DND-41 (cell line): ENCODE measurements around the gene EDA.

Source experiments
- ATAC-seq: fragments of 200-7000 bp; cut with Tn5 transposase; 3 replicates; pipeline ENCODE4 v1.9.1; 2021; ENCODE audit warnings: low read depth; ENCODE audit not compliant: insufficient read depth
- DNase-seq: peaks from one replicate; pipeline ENCODE4 v3.0.0-alpha.2; 2020
- H2AFZ ChIP-seq: 2 replicates; pipeline ENCODE4 v1.6.0; 2012; ENCODE audit warnings: low read depth, low read length
- H3K27ac ChIP-seq: 2 replicates; pipeline ENCODE4 v1.5.1; 2012; ENCODE audit warnings: low read length, inconsistent platforms
- H3K27me3 ChIP-seq: fragments of 200-600 bp; sonication (generic); 2 replicates; pipeline ENCODE4 v1.6.0; 2012; ENCODE audit warnings: low read length, mild to moderate bottlenecking, inconsistent platforms; ENCODE audit not compliant: insufficient read depth, poor library complexity
- H3K36me3 ChIP-seq: 2 replicates; pipeline ENCODE4 v1.5.1; 2012; ENCODE audit warnings: low read length, inconsistent platforms; ENCODE audit not compliant: insufficient read depth
- H3K4me1 ChIP-seq: 2 replicates; pipeline ENCODE4 v1.5.1; 2012; ENCODE audit warnings: mild to moderate bottlenecking, low read length; ENCODE audit not compliant: insufficient read depth
- H3K4me2 ChIP-seq: 2 replicates; pipeline ENCODE4 v1.6.0; 2012; ENCODE audit warnings: mild to moderate bottlenecking, moderate library complexity, low read length, inconsistent platforms; ENCODE audit not compliant: insufficient read depth
- H3K4me3 ChIP-seq, 2 experiments: fragments of 200-600 bp in 1 of 2; shearing (Covaris generic) in 1 of 2; 2 replicates each; pipeline ENCODE4 v1.5.1; 2012 to 2016; ENCODE audit warnings: inconsistent platforms in 2 of 2, low read length in 2 of 2, mild to moderate bottlenecking in 2 of 2, low read depth in 1 of 2, moderate library complexity in 1 of 2
- H3K79me2 ChIP-seq: 2 replicates; pipeline ENCODE4 v1.6.0; 2012; ENCODE audit warnings: low read length, inconsistent platforms; ENCODE audit not compliant: insufficient read depth
- H3K9ac ChIP-seq: 2 replicates; pipeline ENCODE4 v1.6.0; 2012; ENCODE audit warnings: low read depth, mild to moderate bottlenecking, inconsistent platforms, low read length, moderate library complexity
- H3K9me3 ChIP-seq: 2 replicates; pipeline ENCODE4 v1.5.1; 2012; ENCODE audit warnings: low read length, moderate library complexity, mild to moderate bottlenecking, inconsistent platforms; ENCODE audit not compliant: insufficient read depth, severe bottlenecking
- H4K20me1 ChIP-seq: 2 replicates; pipeline ENCODE4 v1.6.0; 2012; ENCODE audit warnings: low read length; ENCODE audit not compliant: insufficient read depth
- CTCF ChIP-seq: IDR thresholded peaks from 2 replicates; pipeline ENCODE4 v1.5.1; 2012; ENCODE audit warnings: borderline replicate concordance, low read length, moderate library complexity, mild to moderate bottlenecking; ENCODE audit not compliant: poor library complexity, severe bottlenecking; ENCODE audit errors: extremely low read depth
- EZH2 ChIP-seq: IDR thresholded peaks from 3 replicates; pipeline ENCODE4 v1.6.1; 2012; ENCODE audit warnings: borderline replicate concordance, low read depth, mild to moderate bottlenecking, moderate library complexity, low read length, inconsistent platforms; ENCODE audit not compliant: severe bottlenecking

The EDA gene

GRCh38 chrX:69876221-69876620 lies 260.3 kb downstream of the EDA start:
- Histone ChIP-seq H2AFZ (no peak overlapping the region), H3K4me2 (no peak overlapping the region), H3K4me3 (no peak overlapping the region), H3K36me3 (no peaks in the 10 kb centered on the region), H4K20me1 (no peaks in the 10 kb centered on the region), H3K27ac (no peak overlapping the region), H3K9me3 (no peaks in the 10 kb centered on the region), H3K79me2 (no peaks in the 10 kb centered on the region), H3K27me3 (no peaks in the 10 kb centered on the region), H3K9ac (no peak overlapping the region), H3K4me1 (no peaks in the 10 kb centered on the region)
- ATAC-seq (no peak), DNase-seq (no peak)
- TF ChIP-seq EZH2 (no peak), CTCF (no peak)

- Histone ChIP-seq H3K79me2 (no peaks in the 10 kb centered on the region), H3K36me3 (no peaks in the 10 kb centered on the region), H4K20me1 (no peaks in the 10 kb centered on the region), H3K9me3 (no peaks in the 10 kb centered on the region), H3K27ac (no peak overlapping the region), H2AFZ (no peak overlapping the region), H3K9ac (no peak overlapping the region), H3K4me2 (no peak overlapping the region), H3K4me3 (no peak overlapping the region), H3K27me3 (no peaks in the 10 kb centered on the region), H3K4me1 (no peaks in the 10 kb centered on the region)
- DNase-seq: no peak
- TF ChIP-seq CTCF (no peak), EZH2 (no peak)
- ATAC-seq: no peak
These were observed 268.3 kb downstream of the EDA start for GRCh38 chrX:69884210-69884609.

- Histone ChIP-seq H3K36me3 (no peaks in the 10 kb centered on the region), H3K4me3 (no peak overlapping the region), H4K20me1 (no peaks in the 10 kb centered on the region), H3K27ac (no peak overlapping the region), H3K9me3 (no peaks in the 10 kb centered on the region), H3K9ac (no peak overlapping the region), H3K4me2 (no peak overlapping the region), H3K79me2 (no peaks in the 10 kb centered on the region), H2AFZ (no peak overlapping the region), H3K4me1 (no peaks in the 10 kb centered on the region), H3K27me3 (no peaks in the 10 kb centered on the region)
- TF ChIP-seq CTCF: no peak
- no peak for TF ChIP-seq EZH2
- DNase-seq (no peak), ATAC-seq (no peak)
These were observed 280.1 kb downstream of the EDA start for GRCh38 chrX:69896046-69896445.

- Histone ChIP-seq H3K79me2 (no peaks in the 10 kb centered on the region), H3K4me3 (no peak overlapping the region), H3K27ac (no peak overlapping the region), H3K27me3 (no peaks in the 10 kb centered on the region), H4K20me1 (no peaks in the 10 kb centered on the region), H2AFZ (no peak overlapping the region), H3K36me3 (no peaks in the 10 kb centered on the region), H3K4me1 (no peaks in the 10 kb centered on the region), H3K4me2 (no peak overlapping the region), H3K9ac (no peak overlapping the region), H3K9me3 (no peaks in the 10 kb centered on the region)
- no peak for TF ChIP-seq EZH2
- TF ChIP-seq CTCF: no peak
- DNase-seq (no peak), ATAC-seq (no peak)
These were observed 284.6 kb downstream of the EDA start for GRCh38 chrX:69900491-69900890.
